ENCODE measurements around the gene SPEF1.

Gene SPEF1

DNA sequence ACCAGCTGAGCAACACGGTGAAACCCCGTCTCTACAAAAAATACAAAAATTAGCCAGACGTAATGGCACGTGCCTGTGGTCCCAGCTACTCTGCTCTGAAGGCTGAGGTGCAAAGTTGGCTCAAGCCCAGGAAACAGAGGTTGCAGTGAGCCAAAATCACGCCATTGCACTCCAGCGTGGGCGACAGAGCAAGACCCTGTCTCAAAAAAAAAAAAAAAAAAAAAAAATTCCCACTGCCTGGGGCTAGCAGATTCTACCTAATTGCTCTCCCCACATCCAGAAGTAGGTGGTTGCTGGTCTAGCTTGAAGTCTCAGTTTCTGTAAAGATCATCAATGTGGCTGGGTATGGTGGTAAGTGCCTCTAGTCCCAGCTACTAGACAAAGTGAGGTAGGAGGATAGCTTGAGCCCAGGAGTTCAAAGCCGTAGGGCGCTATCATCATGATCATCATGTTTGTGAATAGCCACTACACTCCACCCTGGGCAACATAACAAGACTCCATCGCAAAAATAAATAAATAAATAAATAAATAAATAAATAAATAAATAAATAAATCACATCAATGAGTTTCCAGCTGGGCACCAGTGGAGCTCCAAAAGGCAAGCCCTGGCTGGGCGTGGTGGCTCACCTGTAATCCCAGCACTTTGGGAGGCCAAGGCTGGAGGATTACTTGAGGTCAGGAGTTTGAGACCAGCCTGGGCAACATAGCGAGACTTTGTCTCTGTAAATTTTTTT is 32.8 kb upstream of the SPEF1 start:
- Histone ChIP-seq H3K36me3 (ENCODE audit: control insufficient read depth, low read length) (no peaks in the 10 kb centered on the region), H3K4me2 (ENCODE audit: low read length) (no peak overlapping the region), H3K79me2 (ENCODE audit: control insufficient read depth, low read length) (no peaks in the 10 kb centered on the region), H3K27ac (ENCODE audit: low read depth, low read length) (no peak overlapping the region), H4K20me1 (ENCODE audit: control insufficient read depth, insufficient read depth, low read depth, low read length) (no peaks in the 10 kb centered on the region), H3K4me3 (ENCODE audit: low read length) (no peak overlapping the region), H3K9me2 (replicated peaks; ENCODE audit: control insufficient read depth, low read length) (no peaks in the 10 kb centered on the region), H3K27me3 (ENCODE audit: control insufficient read depth, low read length) (no peaks in the 10 kb centered on the region; the same call in 1 of the 2 replicates), H3K4me1 (ENCODE audit: control insufficient read depth, low read length) (peaks cover 18% of the 10 kb centered on the region), H3F3A (ENCODE audit: control insufficient read depth, insufficient read depth) (no peaks in the 10 kb centered on the region), H3K9me3 (ENCODE audit: control insufficient read depth, insufficient read depth, low read length) (no peaks in the 10 kb centered on the region)
- no peak for TF ChIP-seq EZH2phosphoT487 (IDR thresholded peaks at IDR 0.05; ENCODE audit: borderline replicate concordance, low read length)
- TF ChIP-seq, protein P1, sequence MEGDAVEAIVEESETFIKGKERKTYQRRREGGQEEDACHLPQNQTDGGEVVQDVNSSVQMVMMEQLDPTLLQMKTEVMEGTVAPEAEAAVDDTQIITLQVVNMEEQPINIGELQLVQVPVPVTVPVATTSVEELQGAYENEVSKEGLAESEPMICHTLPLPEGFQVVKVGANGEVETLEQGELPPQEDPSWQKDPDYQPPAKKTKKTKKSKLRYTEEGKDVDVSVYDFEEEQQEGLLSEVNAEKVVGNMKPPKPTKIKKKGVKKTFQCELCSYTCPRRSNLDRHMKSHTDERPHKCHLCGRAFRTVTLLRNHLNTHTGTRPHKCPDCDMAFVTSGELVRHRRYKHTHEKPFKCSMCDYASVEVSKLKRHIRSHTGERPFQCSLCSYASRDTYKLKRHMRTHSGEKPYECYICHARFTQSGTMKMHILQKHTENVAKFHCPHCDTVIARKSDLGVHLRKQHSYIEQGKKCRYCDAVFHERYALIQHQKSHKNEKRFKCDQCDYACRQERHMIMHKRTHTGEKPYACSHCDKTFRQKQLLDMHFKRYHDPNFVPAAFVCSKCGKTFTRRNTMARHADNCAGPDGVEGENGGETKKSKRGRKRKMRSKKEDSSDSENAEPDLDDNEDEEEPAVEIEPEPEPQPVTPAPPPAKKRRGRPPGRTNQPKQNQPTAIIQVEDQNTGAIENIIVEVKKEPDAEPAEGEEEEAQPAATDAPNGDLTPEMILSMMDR (IDR thresholded peaks at IDR 0.05; ENCODE audit: low read depth, low read length, poor library complexity, severe bottlenecking) = no peak

DNA sequence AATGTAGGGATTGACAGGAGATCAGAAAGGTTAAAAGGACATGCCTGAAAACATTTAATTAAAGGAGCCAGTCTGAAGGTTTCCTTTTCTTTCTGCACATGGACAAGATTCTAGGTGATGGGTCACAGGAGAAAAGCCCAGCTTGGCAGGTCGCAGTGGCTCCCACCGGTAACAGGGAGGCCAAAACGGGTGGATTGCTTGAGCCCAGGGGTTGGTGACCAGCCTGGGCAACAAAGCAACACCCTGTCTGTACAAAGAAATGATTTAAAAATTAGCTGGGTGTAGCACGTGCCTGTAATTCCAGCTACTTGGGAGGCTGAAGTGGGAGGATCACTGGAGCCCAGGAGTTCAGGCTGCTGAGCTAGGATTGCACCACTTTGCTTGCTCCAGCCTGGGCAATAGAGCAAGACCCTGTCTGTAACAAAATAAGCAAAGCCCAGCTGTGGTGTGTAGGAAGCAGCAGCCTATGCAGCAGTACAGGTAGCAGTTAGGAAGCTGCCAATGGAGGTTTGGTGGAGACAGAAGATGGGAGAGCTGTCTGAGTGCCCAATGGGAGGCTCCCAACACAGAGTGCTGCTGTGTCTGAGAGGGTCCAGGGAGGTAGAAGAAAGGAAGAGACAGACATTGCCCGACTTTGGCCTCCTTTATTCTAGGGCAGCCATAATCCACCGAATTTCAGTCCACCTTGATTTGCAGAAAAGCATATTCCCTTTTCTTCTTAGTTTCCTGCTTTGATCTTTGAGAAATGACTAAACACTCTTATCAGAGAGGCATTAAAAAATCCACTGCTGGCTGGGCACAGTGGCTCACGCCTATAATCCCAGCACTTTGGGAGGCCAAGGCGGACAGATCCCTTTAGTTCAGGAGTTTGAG is 32.0 kb upstream of the SPEF1 start:
- no peaks in the 10 kb centered on the region for H3K9me2 ChIP-seq (replicated peaks; ENCODE audit: control insufficient read depth, low read length)
- H3K27ac ChIP-seq (ENCODE audit: low read depth, low read length) = no peak overlapping the region
- H3K27me3 ChIP-seq (ENCODE audit: control insufficient read depth, low read length) = no peaks in the 10 kb centered on the region; the same call in 1 of the 2 replicates
- no peak overlapping the region for H3K4me2 ChIP-seq (ENCODE audit: low read length)
- peaks cover 11% of the 10 kb centered on the region for H3K4me1 ChIP-seq (ENCODE audit: control insufficient read depth, low read length)
- no peaks in the 10 kb centered on the region for H3K36me3 ChIP-seq (ENCODE audit: control insufficient read depth, low read length)
- no peaks in the 10 kb centered on the region for H3K79me2 ChIP-seq (ENCODE audit: control insufficient read depth, low read length)
- no peak overlapping the region for H3K4me3 ChIP-seq (ENCODE audit: low read length)
- no peaks in the 10 kb centered on the region for H3F3A ChIP-seq (ENCODE audit: control insufficient read depth, insufficient read depth)
- H3K9me3 ChIP-seq (ENCODE audit: control insufficient read depth, insufficient read depth, low read length) = no peaks in the 10 kb centered on the region
- TF ChIP-seq, protein P1 (IDR thresholded peaks at IDR 0.05; ENCODE audit: low read depth, low read length, poor library complexity, severe bottlenecking) = no peak
- no peak for TF ChIP-seq EZH2phosphoT487 (IDR thresholded peaks at IDR 0.05; ENCODE audit: borderline replicate concordance, low read length)
- no peaks in the 10 kb centered on the region for H4K20me1 ChIP-seq (ENCODE audit: control insufficient read depth, insufficient read depth, low read depth, low read length)

DNA sequence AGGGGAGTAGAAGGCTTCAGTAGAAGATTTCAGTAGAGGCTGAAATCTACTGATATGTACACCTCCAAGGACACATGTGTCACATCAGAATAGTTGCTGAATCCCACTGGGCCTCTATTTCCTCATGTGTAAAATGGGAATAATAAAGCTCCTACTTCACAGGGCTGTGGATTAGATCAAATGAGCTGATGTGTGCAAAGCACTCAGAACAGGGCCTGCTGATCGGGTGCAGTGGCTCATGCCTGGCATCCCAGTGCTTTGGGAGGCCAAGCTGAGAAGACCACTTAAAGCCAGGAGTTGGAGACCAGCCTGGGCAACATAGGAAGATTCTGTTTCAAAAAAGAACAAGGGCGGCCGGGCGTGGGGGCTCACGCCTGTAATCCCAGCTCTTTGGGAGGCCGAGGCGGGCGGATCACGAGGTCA is 31.0 kb upstream of the SPEF1 start:
- Histone ChIP-seq H3K4me1 (ENCODE audit: control insufficient read depth, low read length) (peaks cover 11% of the 10 kb centered on the region), H3K9me3 (ENCODE audit: control insufficient read depth, insufficient read depth, low read length) (no peaks in the 10 kb centered on the region), H3F3A (ENCODE audit: control insufficient read depth, insufficient read depth) (no peaks in the 10 kb centered on the region), H3K27me3 (ENCODE audit: control insufficient read depth, low read length) (no peaks in the 10 kb centered on the region; the same call in 1 of the 2 replicates), H3K27ac (ENCODE audit: low read depth, low read length) (no peak overlapping the region), H3K4me2 (ENCODE audit: low read length) (no peak overlapping the region), H3K36me3 (ENCODE audit: control insufficient read depth, low read length) (no peaks in the 10 kb centered on the region), H4K20me1 (ENCODE audit: control insufficient read depth, insufficient read depth, low read depth, low read length) (no peaks in the 10 kb centered on the region), H3K9me2 (replicated peaks; ENCODE audit: control insufficient read depth, low read length) (no peaks in the 10 kb centered on the region), H3K4me3 (ENCODE audit: low read length) (no peak overlapping the region), H3K79me2 (ENCODE audit: control insufficient read depth, low read length) (no peaks in the 10 kb centered on the region)
- no peak for TF ChIP-seq EZH2phosphoT487 (IDR thresholded peaks at IDR 0.05; ENCODE audit: borderline replicate concordance, low read length)
- TF ChIP-seq, protein P1 (IDR thresholded peaks at IDR 0.05; ENCODE audit: low read depth, low read length, poor library complexity, severe bottlenecking) = no peak

Measured in DOHH2 (cell line).